Activated CD4-positive, alpha-beta T cell treated with anti-CD3 and anti-CD28 coated beads, Interleukin-10, Interleukin-2, amounts not matched to agents 100 ng/mL and 50 ng/mL, durations not matched to agents 16 hours and 8 hours (primary cell): ENCODE measurements around the gene GABBR2.

Source experiments
- DNase-seq: peaks from one replicate; pipeline ENCODE4 v3.0.0-alpha.2; 2020

The GABBR2 gene

GRCh38 chr9:98708933-98709911 lies at the start of gene GABBR2:
GABBR2 (minus strand) TSS chr9:98708935; CDS start chr9:98708737, 198 bp downstream.
- DNase-seq: no peak

- no peak for DNase-seq
These were observed 46.4 kb upstream of the GABBR2 start for GRCh38 chr9:98755006-98755618.

DNA sequence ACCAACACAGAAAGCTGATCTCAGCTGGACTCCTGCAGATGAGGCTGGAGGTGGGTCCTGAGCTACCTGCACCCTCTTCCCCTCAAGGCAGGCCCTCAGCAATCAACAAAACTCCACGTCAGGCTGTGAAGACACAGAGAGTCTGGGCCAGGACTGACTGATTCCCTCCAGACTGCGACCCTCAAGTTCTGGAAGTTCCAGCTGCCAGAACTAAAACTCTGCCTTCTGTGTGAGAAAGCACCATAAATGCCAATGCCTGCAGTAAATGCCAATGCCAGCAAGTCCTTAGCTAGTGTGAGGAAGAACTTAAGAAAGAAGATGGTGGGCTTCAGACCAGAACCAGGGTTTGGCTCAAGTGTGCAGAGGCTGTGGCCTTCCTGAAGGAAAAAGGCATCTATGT lies 42.5 kb upstream of the GABBR2 start:
- no peak for DNase-seq

GRCh38 chr9:98750364-98751060 lies 41.8 kb upstream of the GABBR2 start:
- DNase-seq: no peak

DNA sequence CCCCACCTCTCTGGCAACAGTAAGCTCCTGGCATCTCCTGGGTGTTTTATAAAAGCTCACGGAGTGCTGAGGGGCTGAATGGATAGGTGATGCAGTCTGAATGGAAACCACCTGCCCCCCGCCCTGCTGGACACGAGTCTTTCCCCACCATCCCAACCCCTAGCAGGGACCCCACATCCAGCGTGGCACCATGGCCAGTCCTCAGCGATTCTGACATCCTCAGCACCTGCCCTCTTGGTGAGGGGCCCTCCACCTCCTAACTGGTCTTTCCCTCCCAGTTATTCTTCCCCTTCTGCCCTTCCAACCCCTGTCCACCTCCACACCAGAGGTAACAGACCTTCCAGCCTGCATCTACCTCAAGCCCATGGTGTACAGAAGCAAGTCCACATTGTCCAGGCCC lies 38.7 kb upstream of the GABBR2 start:
- no peak for DNase-seq

DNA sequence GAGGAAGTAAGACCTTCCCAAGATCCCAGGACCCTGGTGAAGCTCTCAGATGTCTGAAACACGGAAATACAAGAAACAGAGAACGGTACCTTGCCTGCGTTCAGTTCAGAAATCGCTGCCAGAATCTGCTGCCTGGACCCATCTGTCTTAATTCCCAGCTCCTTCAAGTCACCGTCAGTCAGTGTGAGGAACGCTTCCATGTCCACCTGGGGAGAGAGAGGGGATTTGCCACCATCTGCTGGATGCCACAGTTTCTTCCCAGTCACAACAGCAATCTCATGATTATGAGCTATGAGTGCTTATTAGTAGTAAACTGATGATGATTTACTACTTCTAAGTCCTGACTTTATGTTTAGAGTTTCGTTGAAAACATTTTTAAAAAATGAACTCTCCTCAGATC lies 36.7 kb upstream of the GABBR2 start:
- no peak for DNase-seq

GRCh38 chr9:98743818-98744611 lies 35.3 kb upstream of the GABBR2 start:
- DNase-seq: no peak

DNA sequence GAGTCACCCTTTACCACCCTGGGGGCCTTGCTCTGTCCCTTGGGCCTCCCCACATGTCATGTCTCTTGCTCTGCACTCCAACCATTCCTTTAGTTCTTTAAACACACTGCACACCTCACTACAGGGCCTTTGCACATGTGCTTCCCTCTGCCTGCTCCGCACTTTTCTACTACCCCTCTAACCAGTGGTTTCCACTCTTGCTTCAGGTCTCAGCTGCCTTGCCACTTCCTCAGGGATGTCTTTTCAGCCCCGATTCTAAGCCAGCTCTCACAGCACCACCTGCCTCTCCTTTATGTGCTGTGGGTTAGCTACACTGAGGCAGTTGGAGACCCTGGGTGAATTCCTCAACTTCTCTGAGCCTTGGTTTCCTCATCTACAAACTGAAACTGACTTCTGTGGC lies 34.6 kb upstream of the GABBR2 start:
- DNase-seq: no peak

- no peak for DNase-seq
These were observed 33.9 kb upstream of the GABBR2 start for GRCh38 chr9:98742325-98743280.

- DNase-seq: no peak
These were observed 31.6 kb upstream of the GABBR2 start for GRCh38 chr9:98740226-98740881.

- no peak for DNase-seq
These were observed 30.0 kb upstream of the GABBR2 start for GRCh38 chr9:98738741-98739140.

DNA sequence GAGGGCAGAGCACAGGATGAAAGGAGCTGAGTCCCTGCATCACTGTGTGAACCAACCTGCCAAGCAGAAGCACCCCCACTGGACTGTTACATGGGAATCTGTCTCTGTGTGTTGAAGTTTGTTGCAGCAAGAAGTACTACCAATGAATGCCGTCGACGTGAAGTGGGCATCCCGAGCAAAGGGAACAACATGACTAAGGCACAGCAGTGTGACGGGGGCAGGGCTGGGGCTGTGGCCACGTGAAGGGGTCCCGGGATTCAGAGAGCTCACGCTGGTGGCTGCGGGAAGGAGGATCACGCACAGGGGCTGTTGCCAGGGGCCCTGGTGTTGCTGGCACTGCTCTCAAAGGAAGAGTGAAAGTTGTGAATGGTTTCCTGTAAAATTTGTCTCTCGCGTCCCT lies 27.5 kb upstream of the GABBR2 start:
- no peak for DNase-seq

DNA sequence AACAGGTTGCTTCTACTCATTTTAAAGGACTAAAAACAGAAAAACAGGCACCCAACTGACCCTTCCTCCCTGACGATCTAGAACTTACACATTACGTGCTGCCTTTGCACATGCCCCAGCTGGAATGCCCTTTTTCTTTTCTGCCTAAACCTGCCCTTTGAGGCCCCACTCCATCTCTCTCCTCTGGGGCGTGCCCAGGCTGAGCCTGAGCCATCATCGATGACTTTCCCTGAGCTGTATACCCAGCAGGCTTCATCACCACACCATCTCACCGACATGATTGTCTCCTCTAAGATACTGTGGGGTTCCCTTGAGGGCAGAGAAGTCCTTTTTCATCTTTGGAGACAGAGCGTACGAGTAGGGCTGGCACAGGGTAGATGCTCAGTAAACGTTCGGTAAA lies 24.1 kb upstream of the GABBR2 start:
- DNase-seq: no peak

DNA sequence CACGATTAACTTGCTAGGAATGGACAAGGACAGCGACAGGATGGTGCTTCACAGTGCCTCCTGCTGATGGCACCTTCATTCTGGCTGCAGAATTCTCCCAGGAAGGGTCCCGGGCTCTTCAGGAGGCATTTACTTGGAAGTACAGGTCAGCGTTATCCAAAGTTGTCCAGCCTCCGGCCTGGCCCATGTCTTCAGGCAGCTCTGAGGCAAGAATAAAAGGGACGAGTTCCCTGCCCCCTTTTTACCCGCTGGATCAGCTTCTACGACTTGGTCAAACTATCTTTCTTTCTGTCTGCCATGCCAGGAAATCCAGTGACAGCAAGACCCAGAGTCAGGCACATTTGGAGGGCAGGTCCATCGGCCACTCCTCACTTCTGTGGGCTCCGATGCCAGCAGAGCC lies 23.4 kb upstream of the GABBR2 start:
- no peak for DNase-seq

DNA sequence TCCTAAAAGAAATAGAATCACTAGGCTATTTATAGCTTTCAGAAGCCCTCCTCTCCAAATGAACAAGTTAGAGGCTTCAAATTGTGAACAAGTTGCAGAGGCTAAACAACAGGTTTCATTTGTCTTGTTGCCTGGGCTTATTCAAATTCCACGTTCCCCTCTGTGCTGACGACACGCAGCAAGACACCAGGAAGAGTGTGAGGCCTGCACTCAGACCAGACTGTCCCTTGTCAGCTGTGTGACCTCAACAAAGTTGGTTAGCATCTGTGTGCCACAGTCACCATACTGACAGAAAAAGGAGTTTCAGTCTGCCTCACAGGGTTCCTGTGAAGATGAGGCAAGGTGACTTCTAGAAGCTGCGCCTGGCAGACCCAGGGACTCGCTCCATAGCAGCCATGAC lies 22.1 kb upstream of the GABBR2 start:
- DNase-seq: peak; percentile 49

GRCh38 chr9:98728500-98728899 lies 19.8 kb upstream of the GABBR2 start:
- no peak for DNase-seq

DNA sequence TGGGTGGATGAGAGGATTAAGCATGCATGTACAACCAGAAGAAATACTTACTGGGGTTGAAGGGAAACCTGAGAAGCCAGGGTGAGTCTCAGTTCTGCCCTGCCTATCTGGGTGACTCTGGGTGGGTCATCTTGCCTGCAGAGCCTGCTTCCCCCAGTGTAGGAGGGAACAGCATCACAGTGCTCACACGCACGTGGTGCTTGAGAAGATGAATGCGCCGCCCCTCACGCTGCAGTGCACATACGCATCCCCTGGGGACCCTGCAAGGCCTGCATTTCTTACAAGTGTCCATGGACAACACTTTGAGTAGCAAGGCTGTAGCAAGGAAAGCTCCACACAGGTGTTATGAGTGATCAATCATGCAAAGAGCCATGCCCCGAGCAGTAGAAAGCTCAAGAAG lies 18.7 kb upstream of the GABBR2 start:
- no peak for DNase-seq

- no peak for DNase-seq
These were observed 18.0 kb upstream of the GABBR2 start for GRCh38 chr9:98726735-98727134.

GRCh38 chr9:98724810-98725530 lies 16.2 kb upstream of the GABBR2 start:
- DNase-seq: no peak

DNA sequence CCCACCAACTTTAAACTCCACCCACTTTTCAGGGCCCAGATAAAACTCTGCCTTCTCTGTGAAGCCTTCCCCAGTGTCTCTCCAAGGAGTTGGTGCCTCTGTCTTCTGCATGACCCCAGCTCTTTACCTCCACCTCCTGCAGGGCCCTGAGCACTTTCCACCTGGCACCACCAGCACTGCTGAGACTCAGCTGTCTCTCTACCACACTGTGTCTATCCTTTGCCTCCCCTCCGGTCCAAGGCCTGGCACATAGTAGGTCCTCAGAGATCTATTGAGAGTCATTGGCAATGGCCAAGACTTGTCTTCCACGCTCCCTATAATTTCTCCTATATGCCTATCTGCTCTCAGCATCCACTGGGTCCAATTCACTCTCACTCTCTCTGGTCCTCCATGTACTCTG lies 12.9 kb upstream of the GABBR2 start:
- DNase-seq: no peak
